ENCODE results near the gene ARMC7.
"Not testable (repeated sequence)": the region's sequence is repeated elsewhere in the genome, so short reads cannot be mapped to it uniquely, and the experiment has no call there.

The ARMC7 gene

DNA sequence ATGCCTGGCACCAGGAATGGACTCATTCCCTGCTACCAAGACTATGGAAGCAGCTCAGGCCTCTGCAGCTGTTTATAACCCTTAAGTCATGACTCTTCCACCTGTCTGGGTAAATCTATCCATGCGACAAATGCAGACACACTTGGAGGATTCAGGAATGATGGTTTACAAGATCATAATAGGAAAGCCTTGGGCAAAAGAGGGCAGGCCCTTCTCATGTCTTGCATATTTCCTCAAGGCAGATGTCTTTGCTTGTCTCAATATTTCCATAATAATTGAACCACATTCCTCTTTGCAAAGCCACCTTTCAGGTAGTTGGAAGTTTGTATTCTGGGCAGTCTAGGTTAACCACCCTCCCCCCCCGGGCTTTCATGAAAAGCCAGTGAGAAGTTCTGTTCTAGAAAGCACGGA is 45.4 kb downstream of the ARMC7 start:
- no peak for DNase-seq

DNA sequence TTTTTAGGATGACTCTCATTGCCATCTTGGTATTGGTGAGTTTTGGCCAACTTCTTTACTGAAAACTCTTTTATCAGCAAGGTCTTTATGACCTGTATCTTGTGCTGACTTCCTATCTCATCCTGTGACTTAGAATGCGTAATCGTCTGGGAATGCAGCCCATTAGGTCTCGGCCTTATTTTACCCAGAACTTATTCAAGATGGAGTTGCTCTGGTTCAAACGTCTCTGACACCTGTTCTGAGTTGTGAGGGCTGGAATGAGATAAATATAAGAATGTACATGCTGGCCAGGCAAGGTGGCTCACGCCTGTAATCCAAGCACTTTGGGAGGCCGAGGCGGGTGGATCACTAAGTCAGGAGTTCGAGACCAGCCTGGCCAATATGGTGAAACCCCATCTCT is 48.7 kb downstream of the ARMC7 start:
- not testable (repeated sequence) for DNase-seq

DNA sequence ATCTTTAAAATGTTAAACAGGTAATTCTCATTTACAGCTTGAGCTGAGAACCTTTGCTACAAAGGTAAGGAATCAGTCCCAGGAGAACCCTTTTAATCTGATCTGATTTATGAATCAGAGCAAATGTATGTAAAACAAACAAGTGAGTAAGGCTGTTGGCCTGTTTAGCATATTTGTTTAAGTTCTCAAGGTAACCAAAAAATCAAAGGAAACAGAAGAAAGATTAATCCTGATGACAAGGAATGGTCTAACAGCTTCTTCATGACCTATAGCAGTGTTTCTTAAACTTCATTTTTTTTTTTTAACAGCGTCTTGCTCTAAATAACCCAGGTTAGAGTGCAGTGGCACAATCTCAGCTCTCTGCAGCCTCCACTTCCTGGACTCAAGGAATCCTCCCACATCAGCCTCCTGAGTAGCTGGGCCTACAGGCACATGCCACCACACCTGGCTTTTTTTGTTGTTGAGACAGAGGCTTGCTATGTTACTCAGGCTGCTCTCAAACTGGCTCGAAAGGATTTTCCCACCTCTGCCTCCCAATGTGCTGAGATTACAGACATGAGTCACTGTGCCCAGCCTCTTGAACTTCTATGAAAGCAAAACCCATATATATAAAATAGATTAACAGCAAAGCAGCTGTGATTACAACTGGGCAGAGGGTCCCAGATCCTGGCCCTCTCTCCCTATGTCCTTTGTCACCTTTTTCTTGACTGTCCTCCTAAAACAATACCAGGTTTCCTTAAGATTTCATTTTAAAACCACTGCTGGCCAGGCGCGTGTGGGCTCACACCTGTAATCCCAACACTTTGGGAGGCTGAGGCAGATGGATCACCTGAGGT is 49.6 kb downstream of the ARMC7 start:
- no peak for DNase-seq

DNA sequence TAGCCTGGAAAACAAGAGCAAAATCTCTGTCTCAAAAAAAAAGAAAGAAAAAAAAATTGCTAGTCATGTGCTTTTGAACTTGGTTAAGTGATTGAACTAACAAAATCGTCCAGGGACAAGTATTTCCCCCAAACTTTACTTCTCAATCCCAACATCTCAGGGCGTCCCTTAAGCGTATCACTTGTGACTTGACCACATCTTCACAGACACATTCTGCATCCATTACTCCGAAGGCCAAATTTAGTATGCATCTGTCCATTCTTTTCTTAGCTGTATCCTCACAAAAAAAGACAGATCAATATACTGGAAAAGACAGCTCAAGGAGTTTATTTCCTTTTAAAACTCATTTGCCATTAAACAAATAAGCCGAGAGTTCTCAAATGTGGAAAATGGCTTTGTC is 50.4 kb downstream of the ARMC7 start:
- DNase-seq, result no peak

DNA sequence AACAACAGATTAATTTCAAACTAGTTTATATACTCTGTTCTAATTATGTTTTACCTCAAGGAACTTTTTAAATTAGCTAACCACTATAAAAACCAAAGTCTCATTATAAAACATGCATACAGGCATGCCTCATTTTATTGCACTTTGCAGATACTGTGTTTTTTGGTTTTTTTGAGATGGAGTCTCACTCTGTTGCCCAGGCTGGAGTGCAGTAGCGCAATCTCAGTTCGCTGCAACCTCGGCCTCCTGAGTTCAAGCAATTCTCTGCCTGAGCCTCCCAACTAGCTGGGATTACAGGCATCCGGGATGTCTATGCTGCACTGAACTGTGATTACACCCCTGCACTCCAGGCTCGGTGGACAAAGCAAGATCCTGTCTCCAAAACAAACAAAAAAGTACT is 53.3 kb downstream of the ARMC7 start:
- no peak for DNase-seq

DNA sequence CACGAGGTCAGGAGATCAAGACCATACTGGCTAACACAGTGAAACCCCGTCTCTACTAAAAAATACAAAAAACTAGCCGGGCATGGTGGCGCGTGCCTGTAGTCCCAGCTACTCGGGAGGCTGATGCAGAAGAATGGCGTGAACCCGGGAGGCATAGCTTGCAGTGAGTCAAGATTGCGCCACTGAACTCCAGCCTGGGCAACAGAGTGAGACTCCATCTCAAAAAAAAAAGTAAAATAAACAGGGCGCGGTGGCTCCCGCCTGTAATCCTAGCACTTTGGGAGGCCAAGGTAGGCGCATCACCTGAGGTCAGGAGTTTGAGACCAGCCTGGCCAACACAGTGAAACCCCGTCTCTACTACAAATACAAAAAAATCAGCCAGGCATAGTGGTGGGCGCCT is 54.8 kb downstream of the ARMC7 start:
- DNase-seq, result not testable (repeated sequence)

DNA sequence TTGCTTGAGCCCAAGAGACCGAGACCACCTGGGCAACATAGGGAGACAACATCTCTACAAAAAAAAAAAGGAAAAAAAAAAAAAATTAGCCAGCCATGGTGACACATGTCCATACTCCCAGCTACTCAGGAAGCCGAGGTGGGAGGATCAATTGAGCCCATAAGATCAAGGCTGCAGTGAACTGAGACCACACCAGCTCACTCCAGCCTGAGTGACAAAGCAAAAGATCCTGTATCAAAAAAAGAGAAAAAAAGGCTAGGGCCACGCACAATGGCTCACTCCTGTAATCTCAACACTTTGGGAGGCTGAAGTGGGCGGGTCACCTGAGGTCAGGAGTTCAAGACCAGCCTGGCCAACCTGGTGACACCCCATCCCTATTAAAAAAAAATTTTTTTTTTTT is 59.2 kb downstream of the ARMC7 start:
- no peak for DNase-seq

DNA sequence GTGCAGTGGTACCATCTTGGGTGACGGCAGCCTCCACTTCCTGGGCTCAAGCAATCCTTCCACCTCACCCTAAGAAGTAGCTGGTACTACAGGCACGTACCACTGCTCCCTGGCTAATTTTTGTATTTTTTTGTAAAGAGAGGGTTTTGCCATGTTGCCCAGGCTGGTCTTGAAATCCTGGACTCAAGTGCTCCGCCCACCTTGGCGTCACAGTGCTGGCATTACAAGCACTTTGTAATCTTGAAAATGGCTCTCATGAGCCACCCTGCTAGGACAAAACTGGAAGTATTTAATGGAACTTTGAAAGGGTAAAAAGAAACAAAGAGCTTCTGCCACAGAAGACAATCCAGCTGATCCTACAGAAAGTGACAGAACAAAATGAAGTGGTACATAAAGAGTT is 63.8 kb downstream of the ARMC7 start:
- no peak for DNase-seq

DNA sequence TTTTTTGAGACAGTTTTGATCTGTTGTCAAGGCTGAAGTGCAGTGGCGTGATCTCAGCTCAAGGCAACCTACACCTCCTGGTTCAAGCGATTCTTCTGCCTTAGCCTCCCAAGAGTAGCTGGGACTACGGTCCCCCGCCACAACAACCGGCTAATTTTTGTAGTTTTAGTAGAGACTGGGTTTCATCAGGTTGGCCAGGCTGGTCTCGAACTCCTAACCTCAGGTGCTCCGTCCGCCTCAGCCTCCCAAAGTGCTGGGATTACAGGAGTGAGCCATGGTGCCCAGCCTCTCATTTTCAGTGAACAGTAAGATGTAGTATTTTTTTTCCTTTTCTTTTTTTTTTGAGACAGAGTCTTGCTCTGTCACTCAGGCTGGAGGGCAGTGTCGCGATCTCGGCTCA is 65.2 kb downstream of the ARMC7 start:
- no peak for DNase-seq

DNA sequence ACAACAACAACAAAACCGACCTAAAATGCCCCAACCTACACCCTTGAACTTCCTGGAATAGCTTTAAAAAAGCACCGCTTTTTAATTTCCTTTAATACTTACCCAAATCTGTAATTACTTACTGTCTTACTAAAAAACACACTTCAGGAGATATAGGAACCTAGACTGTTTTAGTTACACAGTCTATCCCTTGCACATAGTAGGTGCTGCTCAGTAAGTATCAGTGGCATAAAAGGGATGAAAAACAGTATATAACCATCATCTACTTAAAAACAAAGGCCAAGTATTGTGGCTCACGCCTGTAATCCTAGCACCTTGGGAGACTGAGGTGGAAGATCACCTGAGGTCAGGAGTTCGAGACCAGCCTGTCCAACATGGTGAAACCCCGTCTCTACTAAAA is 66.9 kb downstream of the ARMC7 start:
- no peak for DNase-seq

DNA sequence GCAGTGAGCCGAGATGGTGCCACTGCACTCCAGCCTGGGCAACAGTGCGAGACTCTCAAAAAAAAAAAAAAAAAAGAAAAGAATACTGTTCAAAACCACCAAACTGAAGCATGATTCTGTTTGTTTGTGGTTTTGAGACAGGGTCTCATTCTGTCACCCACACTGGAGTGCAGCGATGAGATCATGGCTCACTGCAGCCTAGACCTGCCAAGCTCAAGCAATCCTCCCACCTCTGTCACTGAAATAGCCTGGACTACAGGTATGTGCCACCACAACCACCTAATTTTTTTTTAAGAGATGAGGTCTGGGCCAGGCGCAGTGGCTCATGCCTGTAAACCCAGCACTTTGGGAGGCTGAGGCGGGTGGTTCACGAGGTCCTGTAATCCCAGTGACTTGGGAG is 68.7 kb downstream of the ARMC7 start:
- DNase-seq, result no peak

Measured in effector CD4-positive, alpha-beta T cell (primary cell).